HG03159 (cell line): ENCODE data around the gene PLCB1.

Experiments
- ATAC-seq: cut with Tn5 transposase; IDR thresholded peaks from one replicate; pipeline ENCODE4 v1.9.1; 2021; ENCODE audit warnings: mild to moderate bottlenecking, moderate library complexity; ENCODE audit not compliant: unreplicated experiment

Gene PLCB1

GRCh38 chr20:8394308-8394945 is 262.4 kb downstream of the PLCB1 start:
- ATAC-seq = no peak

DNA sequence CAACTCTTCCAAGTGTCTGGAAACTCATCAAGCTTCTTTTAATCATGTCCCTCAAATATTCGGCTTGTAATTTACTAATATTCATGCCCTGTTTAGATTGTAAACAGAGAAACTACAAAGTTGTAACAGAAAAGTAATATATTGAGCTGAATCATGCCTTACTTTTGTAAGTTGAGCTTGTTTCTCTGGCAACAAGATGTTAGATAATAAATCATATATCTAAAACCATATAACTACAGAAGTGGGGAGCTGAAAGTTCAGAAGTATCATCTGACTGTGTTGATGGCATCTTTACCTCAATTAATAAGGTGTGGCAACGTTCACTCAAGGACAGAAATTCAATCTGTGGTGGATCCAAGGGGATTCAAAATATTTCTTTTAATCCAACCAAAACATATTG is 263.9 kb downstream of the PLCB1 start:
- no peak for ATAC-seq

DNA sequence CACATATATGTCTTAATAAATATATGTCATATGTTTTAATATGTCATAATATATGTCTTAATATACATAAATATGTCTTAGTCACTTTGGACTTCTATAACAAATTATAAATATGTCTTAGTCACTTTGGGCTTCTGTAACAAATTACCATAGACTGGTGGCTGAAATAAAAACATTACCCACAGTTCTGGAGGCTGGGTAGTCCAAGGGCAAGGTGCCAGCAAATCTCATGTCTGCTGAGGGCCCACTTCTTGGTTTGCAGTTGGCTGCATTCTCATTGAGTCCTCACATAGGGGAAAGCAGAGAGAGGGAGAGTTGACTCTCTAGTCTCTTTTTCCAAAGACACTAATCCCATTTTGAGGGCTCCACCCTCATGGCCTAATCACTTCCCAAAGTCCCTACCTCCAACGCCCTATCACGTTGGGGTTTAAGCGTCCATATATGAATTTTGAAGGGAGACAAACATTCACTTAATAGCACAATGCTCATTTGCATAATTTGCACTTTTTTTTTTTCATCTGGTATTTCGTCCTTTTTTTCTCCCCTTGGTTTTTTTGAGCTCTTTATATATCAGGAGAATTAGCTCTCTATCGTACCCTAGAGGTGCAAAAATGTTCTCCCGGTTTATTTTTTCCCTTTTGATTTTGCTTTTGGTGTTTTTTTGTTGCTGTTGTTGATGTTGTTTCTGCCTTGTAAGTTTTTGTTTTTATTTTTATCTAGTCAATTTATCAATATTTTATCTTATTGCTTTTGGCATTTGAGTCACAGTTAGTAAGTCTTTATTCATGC is 266.4 kb downstream of the PLCB1 start:
- no peak for ATAC-seq

DNA sequence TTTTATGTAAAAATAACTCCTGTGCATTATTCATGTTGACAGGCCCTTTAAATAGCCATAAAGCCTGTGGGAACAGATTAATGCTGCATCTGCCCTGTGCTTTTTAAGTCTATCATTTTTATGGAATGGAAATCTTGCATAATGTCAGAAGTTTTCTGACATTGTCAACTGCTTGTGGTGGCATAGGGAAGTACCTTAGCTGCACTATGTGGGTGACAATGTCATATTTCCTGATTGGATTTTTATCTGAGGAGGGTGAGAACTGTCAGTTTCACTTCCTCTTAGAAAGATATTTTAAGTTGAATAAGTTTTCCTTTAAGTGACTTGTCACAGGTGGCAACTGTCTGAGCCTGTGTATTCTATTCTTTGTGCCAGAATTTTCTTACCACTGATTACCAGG is 267.9 kb downstream of the PLCB1 start:
- peak; percentile 99 for ATAC-seq

GRCh38 chr20:8400486-8400885 is 268.4 kb downstream of the PLCB1 start:
- no peak for ATAC-seq

DNA sequence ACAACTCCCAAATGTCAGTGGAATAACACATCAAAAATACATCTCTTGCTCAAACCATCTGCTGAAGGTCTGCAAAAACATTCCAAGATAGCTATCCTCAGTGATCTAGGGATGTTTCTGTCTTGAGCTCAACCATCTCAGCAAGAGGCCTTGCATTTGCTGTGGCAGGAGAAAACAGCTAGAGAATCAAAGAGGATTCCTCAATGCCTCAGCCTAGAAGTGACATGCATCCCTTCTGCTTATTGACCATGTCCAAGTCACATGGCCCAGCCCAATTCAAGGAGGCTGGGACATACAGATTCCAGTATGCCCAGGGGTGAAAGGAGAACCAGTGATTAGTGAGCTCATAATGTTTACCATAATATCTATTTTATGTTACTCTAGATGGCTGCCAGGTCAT is 269.5 kb downstream of the PLCB1 start:
- no peak for ATAC-seq

DNA sequence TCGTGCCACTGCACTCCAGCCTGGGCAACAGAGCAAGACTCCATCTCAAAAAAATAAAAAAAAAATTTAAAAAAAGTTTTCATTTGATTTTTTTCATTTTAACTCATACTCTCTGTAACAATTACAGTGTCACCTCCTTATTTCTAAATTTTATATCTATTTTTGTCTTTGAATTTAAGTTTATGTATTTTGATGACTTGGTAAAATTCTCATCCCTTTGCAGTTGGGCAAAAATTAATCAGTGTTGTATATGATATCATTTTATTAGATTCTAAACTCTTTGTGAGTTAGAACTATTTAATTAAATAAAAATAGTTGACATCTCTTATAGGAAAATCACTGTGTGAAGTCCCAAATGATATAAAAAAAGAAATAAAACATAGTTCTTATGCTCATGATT is 270.7 kb downstream of the PLCB1 start:
- ATAC-seq = no peak

DNA sequence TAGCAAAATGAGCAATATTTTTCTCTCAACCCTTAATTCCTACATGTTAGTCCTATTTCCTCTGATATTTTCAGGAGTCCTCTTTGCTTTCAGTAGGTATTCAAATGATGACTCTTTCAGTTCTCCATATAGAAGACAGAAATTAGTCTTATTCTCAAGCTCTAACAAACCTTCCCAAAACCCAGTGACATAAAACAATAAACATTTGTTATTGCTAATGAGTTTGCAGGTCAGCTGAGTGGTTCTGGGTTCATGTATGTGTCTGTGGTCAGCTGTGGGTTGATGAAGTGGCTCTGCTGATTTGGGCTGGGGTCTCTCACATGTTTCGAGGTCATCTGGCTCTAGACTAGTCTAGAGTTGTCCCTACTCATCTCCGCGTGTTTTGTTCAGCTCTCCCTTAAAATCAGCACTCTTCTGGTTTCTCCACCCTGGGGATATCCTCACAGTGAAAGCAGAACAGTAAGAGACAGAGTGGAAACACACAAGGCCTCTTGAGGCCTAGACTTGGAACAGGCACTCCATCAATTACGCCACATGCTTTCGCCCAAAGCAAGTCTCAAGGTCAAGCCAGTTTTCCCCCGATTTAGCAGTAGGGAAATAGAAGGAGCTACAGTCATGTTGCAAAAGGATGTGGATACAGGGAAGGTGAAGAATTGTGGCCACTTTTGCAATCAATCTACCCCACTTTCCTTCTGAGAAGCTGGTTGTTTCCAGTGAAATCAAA is 273.0 kb downstream of the PLCB1 start:
- ATAC-seq = no peak

DNA sequence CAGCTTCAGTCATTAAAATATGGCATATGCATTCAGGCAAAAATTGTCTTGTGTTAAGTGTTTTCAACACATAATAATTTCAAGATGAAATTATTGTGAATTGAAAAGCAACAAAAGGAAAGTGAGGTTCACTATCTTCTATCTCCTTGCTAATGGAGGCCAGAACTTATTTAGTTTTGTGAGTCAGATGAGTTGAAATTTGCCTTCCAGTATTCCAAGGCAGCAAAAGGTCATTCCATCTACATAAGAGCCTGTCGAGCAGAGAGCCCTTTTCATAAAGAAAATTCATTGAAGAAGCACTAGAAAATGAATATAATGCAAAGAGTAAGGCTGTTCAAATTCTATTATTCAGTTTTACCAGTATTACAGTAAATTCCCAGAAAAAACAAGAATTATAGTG is 274.3 kb downstream of the PLCB1 start:
- ATAC-seq = no peak

GRCh38 chr20:8408587-8409307 is 276.7 kb downstream of the PLCB1 start:
- no peak for ATAC-seq

DNA sequence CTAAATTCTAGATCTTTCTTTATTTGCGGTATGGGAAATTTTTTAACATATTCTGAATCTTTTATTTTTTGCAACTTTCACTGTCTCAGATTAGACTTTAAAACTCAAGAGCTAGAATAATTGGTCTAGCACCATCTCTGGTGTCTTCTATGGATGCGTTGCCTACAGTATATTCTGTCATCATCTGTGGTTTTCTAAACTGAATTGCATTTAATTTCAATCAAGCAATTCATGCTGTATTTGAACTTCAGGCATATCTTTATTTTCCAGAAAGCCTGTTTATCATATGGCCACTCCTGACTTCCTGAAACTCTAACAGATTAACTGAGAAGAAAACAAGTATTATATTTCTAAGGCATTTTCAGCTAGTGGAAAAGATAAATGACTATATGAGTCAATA is 281.6 kb downstream of the PLCB1 start:
- no peak for ATAC-seq

- no peak for ATAC-seq
These were observed 282.7 kb downstream of the PLCB1 start for GRCh38 chr20:8414586-8415274.

- no peak for ATAC-seq
These were observed 289.9 kb downstream of the PLCB1 start for GRCh38 chr20:8421981-8422380.

DNA sequence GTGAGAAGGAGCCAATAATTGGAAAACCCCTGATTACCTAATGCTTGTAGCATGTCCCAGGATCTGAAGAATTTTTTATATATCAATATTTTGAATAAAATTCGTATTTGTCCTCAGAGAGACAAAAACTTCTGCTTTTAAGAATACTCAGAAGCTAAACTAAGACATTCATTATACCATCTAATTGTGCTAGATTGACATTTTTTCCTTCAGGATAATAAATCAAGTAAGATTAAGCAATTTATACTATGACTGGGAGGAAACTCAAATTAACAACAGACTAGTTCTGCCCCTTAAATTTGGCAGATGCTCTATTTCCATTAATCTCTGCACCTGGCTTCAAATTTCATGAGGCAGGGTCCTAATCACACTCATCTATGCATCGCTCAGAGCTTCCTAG is 291.4 kb downstream of the PLCB1 start:
- ATAC-seq = no peak

GRCh38 chr20:8424010-8424409 is 291.9 kb downstream of the PLCB1 start:
- ATAC-seq = no peak

DNA sequence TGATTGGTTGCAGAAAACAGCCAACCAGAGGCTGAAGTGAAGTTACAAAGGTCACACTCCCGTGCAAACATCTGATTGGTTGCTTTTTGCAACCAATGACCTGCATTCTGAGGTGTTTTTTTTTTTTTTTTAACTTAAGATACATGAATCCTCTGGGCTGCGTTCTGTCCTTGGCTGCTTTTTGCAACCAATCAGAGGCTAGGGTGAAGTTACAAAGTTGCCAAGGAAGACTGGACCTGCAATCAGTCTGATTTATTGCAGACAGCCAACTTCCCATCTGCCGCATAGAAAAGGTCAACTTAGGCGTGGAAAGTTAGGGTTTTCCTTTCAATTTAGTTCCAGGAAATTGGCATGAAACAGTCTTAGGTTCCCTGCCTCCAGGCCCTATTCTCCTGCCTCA is 292.9 kb downstream of the PLCB1 start:
- ATAC-seq = no peak

- ATAC-seq = no peak
These were observed 293.7 kb downstream of the PLCB1 start for GRCh38 chr20:8425802-8426201.

DNA sequence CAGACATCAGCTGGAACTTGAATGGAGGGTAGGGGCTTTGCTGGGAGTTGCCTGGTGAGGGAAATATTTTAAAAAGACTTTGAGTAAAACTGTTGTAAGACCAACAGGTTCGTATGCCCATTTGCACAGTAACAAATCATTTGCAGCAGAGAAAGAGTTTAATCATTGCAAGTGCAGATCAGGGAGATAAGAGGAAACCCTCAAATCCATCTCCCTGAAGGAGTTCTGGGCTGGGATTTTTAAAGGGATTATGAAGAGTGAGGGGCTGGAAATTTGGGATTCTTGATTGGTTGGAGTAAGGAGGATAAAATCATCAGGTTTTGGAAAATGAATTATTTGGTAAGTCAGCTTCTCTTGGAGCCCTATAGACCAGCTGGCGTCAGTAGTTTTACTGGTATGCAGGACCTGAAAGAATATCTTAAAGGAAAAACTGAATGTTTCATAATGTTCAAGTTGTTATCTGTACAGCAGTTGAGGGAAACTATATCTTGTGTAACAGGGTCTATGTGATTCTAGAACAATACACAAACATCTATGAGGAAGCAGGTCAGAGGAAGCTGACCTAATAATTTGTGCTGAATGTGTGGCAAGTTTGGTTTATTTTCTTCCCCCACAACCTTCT is 295.5 kb downstream of the PLCB1 start:
- no peak for ATAC-seq

- no peak for ATAC-seq
These were observed 296.9 kb downstream of the PLCB1 start for GRCh38 chr20:8428988-8429387.
